ENCODE results near the gene PDXK.
A peak's percentile ranks its signal among the peaks of the same experiment; 100 is the strongest.

The PDXK gene

GRCh38 chr21:43808832-43809251, 89.9 kb downstream of the PDXK start:
- no peak for DNase-seq

- DNase-seq, result no peak
Observed at GRCh38 chr21:43809346-43809799, 90.4 kb downstream of the PDXK start.

GRCh38 chr21:43809853-43810504, 91.0 kb downstream of the PDXK start:
- DNase-seq, result no peak

- peak; percentile 50 for DNase-seq
Observed at GRCh38 chr21:43810505-43811261, 91.8 kb downstream of the PDXK start.

- DNase-seq, result no peak
Observed at GRCh38 chr21:43811262-43812105, 92.6 kb downstream of the PDXK start.

Data from NCI-H2029 treated with DMSO at 0.1 percent for 48 hours (cell line).